Spleen (tissue), 11 donors: ENCODE measurements around the gene SDSL. TPM values are rescaled to one million over a fixed set of nuclear protein-coding genes. Genes with fewer than 3 reads are reported as not detected.
A peak's percentile ranks its signal among the peaks of the same experiment; 100 is the strongest.

Source experiments
- DNase-seq: peaks from one replicate; pipeline ENCODE4 v3.0.0-alpha.2; 2020
- H3K27ac ChIP-seq, 8 donors: fragments of 200-600 bp; sonication (generic) in 7 of 8; 1 replicate in 4 of 8; 2 replicates in 4 of 8; pipeline versions ENCODE4 v1.5.0 to v1.8.0; 2016 to 2021; ENCODE audit warnings: inconsistent platforms in 4 of 8, mild to moderate bottlenecking in 4 of 8, moderate library complexity in 1 of 8
- H3K27me3 ChIP-seq, 7 donors: fragments of 200-600 bp; sonication (generic) in 6 of 7; replicated peaks in 1 of 7; 1 replicate in 4 of 7; 2 replicates in 3 of 7; pipeline versions ENCODE4 v1.5.0 to v1.8.0; 2016 to 2021; ENCODE audit warnings: inconsistent platforms in 3 of 7, mild to moderate bottlenecking in 1 of 7
- H3K36me3 ChIP-seq, 6 donors: fragments of 200-600 bp; sonication (generic) in 5 of 6; 1 replicate in 4 of 6; 2 replicates in 2 of 6; pipeline versions ENCODE4 v1.5.0 to v1.8.0; 2016 to 2021; ENCODE audit warnings: inconsistent platforms in 2 of 6
- H3K4me1 ChIP-seq, 6 donors: fragments of 200-600 bp; sonication (generic) in 5 of 6; 1 replicate in 3 of 6; 2 replicates in 3 of 6; pipeline versions ENCODE4 v1.5.0 to v1.8.0; 2016 to 2021; ENCODE audit warnings: inconsistent platforms in 3 of 6
- H3K4me3 ChIP-seq, 8 donors: fragments of 200-600 bp; sonication (generic) in 7 of 8; 1 replicate in 4 of 8; 2 replicates in 4 of 8; pipeline versions ENCODE4 v1.5.0 to v1.8.0; 2016 to 2021; ENCODE audit warnings: inconsistent platforms in 4 of 8, mild to moderate bottlenecking in 4 of 8, moderate library complexity in 2 of 8
- H3K9me3 ChIP-seq, 8 donors: fragments of 200-600 bp; sonication (generic) in 7 of 8; 1 replicate in 4 of 8; 2 replicates in 4 of 8; pipeline versions ENCODE4 v1.5.0 to v1.8.0; 2016 to 2021; ENCODE audit warnings: inconsistent platforms in 4 of 8
- CTCF ChIP-seq, 11 experiments: fragments of 200-600 bp in 7 of 11; fragments of 450-650 bp in 4 of 11; sonication (generic) in 4 of 11; IDR thresholded peaks in 8 of 11; conservative IDR thresholded peaks in 3 of 11; 1 replicate in 7 of 11; 2 replicates in 4 of 11; pipeline versions ENCODE4 v1.4.0 to v1.8.0; 2016 to 2021; ENCODE audit warnings: antibody characterized with exemption in 11 of 11, inconsistent platforms in 4 of 11, mild to moderate bottlenecking in 1 of 11
- POLR2A ChIP-seq, 3 donors: fragments of 450-650 bp; IDR thresholded peaks; one replicate each; pipeline ENCODE4 v1.5.1; 2017; ENCODE audit warnings: antibody characterized with exemption in 3 of 3, mild to moderate bottlenecking in 1 of 3
- POLR2AphosphoS5 ChIP-seq, 3 donors: sonication (generic); formaldehyde crosslinking; IDR thresholded peaks; one replicate each; pipeline ENCODE4 v1.5.1; 2017; ENCODE audit warnings: antibody characterized with exemption in 3 of 3
- WGBS, 5 donors: extraction: QIAGEN DNeasy Blood & Tissue Kit in 3 of 5; methylation state at CpG; one replicate each; pipeline versions ENCODE4 v1.1.5 to v1.1.7; 2013 to 2018; 5-methylcytosine and 5-hydroxymethylcytosine counted together
- intact Hi-C: fragments of 100-400 bp; cut with DNase I; formaldehyde crosslinking; loops from one replicate; pipeline ENCODE4 v1.15.0; 2023; ENCODE audit warnings: low total_unique reads
- polyA plus RNA-seq, 3 donors: library from polyadenylated mRNA; stranded (reverse); fragments of 200-250 nt; gene quantifications; one replicate each; pipeline ENCODE4 v1.2.1, GENCODE V29; 2013
- total RNA-seq, 7 donors: library from RNA; depleted of rRNA in 3 of 7; stranded (reverse); fragments of >200 nt in 3 of 7; fragmentation: NEBNext Ultra II Directional in 4 of 7; extraction: Animal tissue kit (Norgen Biotek cat#: 25700) in 4 of 7; gene quantifications; one replicate each; pipeline versions ENCODE4 v1.1.0 to v1.2.1, GENCODE V29; 2016 to 2021
- donor health status: healthy with polysubstance abuse.
- donor health status: DM: no; HTN: no; CAD: no; lungs with moderate emphysema.
- donor health status: DM: no; HTN: no; CAD: no.
- donor health status: Bipolar disorder and iron deficiency.
- donor health status: healthy.
- donor health status: DM: no; HTN: no; CAD: no.
- donor health status: DM: yes; HTN: yes; CAD: no.

The SDSL gene
- total and polyA plus RNA-seq, 10 donors: 2.0 to 12.1 (median 5.2) TPM

GRCh38 chr12:113401066-113402000, 20.8 kb upstream of the SDSL start:
- H3K36me3 ChIP-seq: no peaks in the 10 kb centered on the region
- TF ChIP-seq POLR2AphosphoS5 (IDR thresholded peaks at IDR 0.05): no peak
- TF ChIP-seq POLR2A (IDR thresholded peaks at IDR 0.05): no peak
- TF ChIP-seq CTCF (IDR thresholded peaks at IDR 0.05 in 8 of 11, conservative IDR thresholded peaks at IDR 0.05 in 3 of 11): no peak
- H3K27ac ChIP-seq: no peak overlapping the region
- DNase-seq: no peak
- intact Hi-C loops: no loop called here
- H3K27me3 ChIP-seq: peaks cover 0 to 59% (median 9%) of the 10 kb centered on the region in 7 donors
- peaks cover 0 to 14% (median 0%) of the 10 kb centered on the region in 6 donors for H3K4me1 ChIP-seq
- WGBS, 5 donors: 69 to 87% (median 84%) methylated on average over 11 to 13 of the region's 13 CpGs
- H3K9me3 ChIP-seq: no peaks in the 10 kb centered on the region
- H3K4me3 ChIP-seq: no peak overlapping the region

GRCh38 chr12:113402586-113403260, 19.5 kb upstream of the SDSL start:
- H3K4me3 ChIP-seq: no peak overlapping the region
- intact Hi-C loops: no loop called here
- peaks cover 0 to 55% (median 9%) of the 10 kb centered on the region in 7 donors for H3K27me3 ChIP-seq
- H3K36me3 ChIP-seq: no peaks in the 10 kb centered on the region
- WGBS, 5 donors: 90 to 96% (median 93%) methylated on average over 16 to 23 of the region's 23 CpGs
- no peaks in the 10 kb centered on the region for H3K9me3 ChIP-seq
- TF ChIP-seq POLR2AphosphoS5 (IDR thresholded peaks at IDR 0.05) (no peak), CTCF (IDR thresholded peaks at IDR 0.05 in 8 of 11, conservative IDR thresholded peaks at IDR 0.05 in 3 of 11) (no peak), POLR2A (IDR thresholded peaks at IDR 0.05) (no peak)
- H3K4me1 ChIP-seq: peaks cover 0 to 14% (median 0%) of the 10 kb centered on the region in 6 donors
- H3K27ac ChIP-seq: no peak overlapping the region
- no peak for DNase-seq

- no peak for DNase-seq
- Histone ChIP-seq H3K36me3 (no peaks in the 10 kb centered on the region), H3K4me1 (peaks cover 0 to 14% (median 0%) of the 10 kb centered on the region in 6 donors), H3K9me3 (no peaks in the 10 kb centered on the region), H3K27me3 (peaks cover 0 to 45% (median 8%) of the 10 kb centered on the region in 7 donors), H3K27ac (peak within 1 kb of the TSS in 1 of 8 donors; percentile 4), H3K4me3 (peak within 1 kb of the TSS in 1 of 8 donors; percentile 11)
- TF ChIP-seq CTCF (IDR thresholded peaks at IDR 0.05 in 8 of 11, conservative IDR thresholded peaks at IDR 0.05 in 3 of 11) (no peak), POLR2A (IDR thresholded peaks at IDR 0.05) (no peak), POLR2AphosphoS5 (IDR thresholded peaks at IDR 0.05) (no peak)
- intact Hi-C loops: no loop called here
- WGBS, 5 donors: 23 to 40% (median 26%) methylated on average over 13 to 14 of the region's 14 CpGs
Measured at GRCh38 chr12:113403435-113404415, 18.5 kb upstream of the SDSL start, which contains the start of gene SDS. Gene SDS, minus strand, starts transcription at chr12:113403887. Its CDS starts 4,179 bp downstream, at chr12:113399708.
